Sigmoid colon (tissue), 4 donors: ENCODE data around the gene XDH.

Source experiments
- EP300 ChIP-seq, 4 donors: sonication (generic); formaldehyde crosslinking; IDR thresholded peaks; one replicate each; pipeline ENCODE4 v1.6.1; 2017; ENCODE audit warnings: antibody characterized with exemption in 4 of 4
- POLR2A ChIP-seq, 2 donors: fragments of 450-650 bp; IDR thresholded peaks; one replicate each; pipeline ENCODE4 v1.6.1; 2016; ENCODE audit warnings: antibody characterized with exemption in 2 of 2, mild to moderate bottlenecking in 2 of 2, moderate library complexity in 2 of 2
- POLR2AphosphoS5 ChIP-seq, 4 donors: sonication (generic); formaldehyde crosslinking; IDR thresholded peaks; one replicate each; pipeline ENCODE4 v1.6.1; 2017; ENCODE audit warnings: antibody characterized with exemption in 4 of 4
- TF ChIP-seq, protein P1 (sequence below), 4 experiments: fragments of 450-650 bp in 3 of 4; fragments of 200-600 bp in 1 of 4; IDR thresholded peaks; one replicate each; pipeline ENCODE4 v1.5.1; 2016 to 2019; ENCODE audit warnings: antibody characterized with exemption in 4 of 4, mild to moderate bottlenecking in 3 of 4, moderate library complexity in 2 of 4

DNA sequence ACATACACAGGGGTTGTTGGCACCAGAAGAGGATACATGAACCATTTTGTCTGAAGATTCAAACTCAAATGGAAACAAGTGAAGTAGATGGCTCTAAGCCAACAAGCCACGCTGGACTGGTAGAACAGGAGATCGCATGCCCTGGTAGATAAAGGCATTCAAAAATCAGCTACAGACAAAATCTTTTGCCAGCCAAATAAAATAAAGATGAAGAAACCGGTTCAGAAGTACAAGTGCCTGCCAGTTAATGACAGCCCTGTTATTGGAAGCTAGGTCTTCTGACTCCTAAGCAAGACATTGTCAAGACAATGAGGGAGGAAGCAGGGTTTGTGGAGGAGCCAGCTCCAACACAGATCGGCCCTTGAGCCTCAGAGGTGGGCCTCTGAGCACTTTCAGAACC, 128.3 kb downstream of the XDH start:
- TF ChIP-seq, protein P1, sequence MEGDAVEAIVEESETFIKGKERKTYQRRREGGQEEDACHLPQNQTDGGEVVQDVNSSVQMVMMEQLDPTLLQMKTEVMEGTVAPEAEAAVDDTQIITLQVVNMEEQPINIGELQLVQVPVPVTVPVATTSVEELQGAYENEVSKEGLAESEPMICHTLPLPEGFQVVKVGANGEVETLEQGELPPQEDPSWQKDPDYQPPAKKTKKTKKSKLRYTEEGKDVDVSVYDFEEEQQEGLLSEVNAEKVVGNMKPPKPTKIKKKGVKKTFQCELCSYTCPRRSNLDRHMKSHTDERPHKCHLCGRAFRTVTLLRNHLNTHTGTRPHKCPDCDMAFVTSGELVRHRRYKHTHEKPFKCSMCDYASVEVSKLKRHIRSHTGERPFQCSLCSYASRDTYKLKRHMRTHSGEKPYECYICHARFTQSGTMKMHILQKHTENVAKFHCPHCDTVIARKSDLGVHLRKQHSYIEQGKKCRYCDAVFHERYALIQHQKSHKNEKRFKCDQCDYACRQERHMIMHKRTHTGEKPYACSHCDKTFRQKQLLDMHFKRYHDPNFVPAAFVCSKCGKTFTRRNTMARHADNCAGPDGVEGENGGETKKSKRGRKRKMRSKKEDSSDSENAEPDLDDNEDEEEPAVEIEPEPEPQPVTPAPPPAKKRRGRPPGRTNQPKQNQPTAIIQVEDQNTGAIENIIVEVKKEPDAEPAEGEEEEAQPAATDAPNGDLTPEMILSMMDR (IDR thresholded peaks at IDR 0.05), result no peak
- no peak for TF ChIP-seq POLR2AphosphoS5 (IDR thresholded peaks at IDR 0.05)
- TF ChIP-seq POLR2A (IDR thresholded peaks at IDR 0.05), result no peak
- TF ChIP-seq EP300 (IDR thresholded peaks at IDR 0.05), result no peak
